OCI-LY3 (cell line): ENCODE results near the gene OR52E8.

Experiments used
- CTCF ChIP-seq: fragments of 200-600, 300-600 bp; sonication (generic); IDR thresholded peaks from 2 replicates; pipeline ENCODE4 v1.5.1; 2014; ENCODE audit warnings: antibody characterized with exemption, low read length, low read depth
- EZH2phosphoT487 ChIP-seq: fragments of 200-600 bp; shearing (Covaris generic); IDR thresholded peaks from 2 replicates; pipeline ENCODE4 v1.6.1; 2018; ENCODE audit warnings: antibody characterized with exemption, mixed run types, low read depth

DNA sequence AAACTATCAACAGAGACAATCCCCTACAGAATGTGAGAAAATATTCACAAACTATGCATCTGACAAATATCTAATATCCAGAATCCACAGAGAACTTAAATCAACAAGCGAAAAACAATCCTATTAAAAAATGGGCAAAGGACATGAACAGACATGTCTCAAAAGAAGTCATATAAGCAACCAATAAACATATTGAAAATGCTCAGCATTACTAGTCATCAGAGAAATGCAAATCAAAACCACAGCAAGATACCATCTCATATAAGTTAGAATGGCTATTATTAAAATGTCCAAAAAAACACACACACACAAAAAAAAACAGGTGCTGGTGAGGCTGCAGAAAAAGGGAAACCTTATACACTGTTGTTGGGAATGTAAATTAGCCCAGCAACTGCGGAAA, 8.3 kb upstream of the OR52E8 start:
- TF ChIP-seq CTCF (no peak), EZH2phosphoT487 (no peak)
